ENCODE data around the gene DGLUCY.
"Not testable (repeated sequence)": the region's sequence is repeated elsewhere in the genome, so short reads cannot be mapped to it uniquely, and the experiment has no call there.

DGLUCY gene

GRCh38 chr14:91139776-91140175, 25.9 kb downstream of the DGLUCY start:
- no peak for DNase-seq

GRCh38 chr14:91140672-91141071, 26.8 kb downstream of the DGLUCY start:
- peak in 1 of 2 experiments; percentile 18 for DNase-seq

- peak in 1 of 2 experiments; percentile 14 for DNase-seq
Observed at GRCh38 chr14:91142214-91142668, 28.4 kb downstream of the DGLUCY start.

- no peak for DNase-seq
Observed at GRCh38 chr14:91143862-91144261, 30.0 kb downstream of the DGLUCY start.

GRCh38 chr14:91144425-91145145, 30.7 kb downstream of the DGLUCY start:
- DNase-seq = no peak

- no peak for DNase-seq
Observed at GRCh38 chr14:91145391-91146160, 31.7 kb downstream of the DGLUCY start.

GRCh38 chr14:91146661-91147060, 32.8 kb downstream of the DGLUCY start:
- no peak for DNase-seq

GRCh38 chr14:91149462-91149861, 35.6 kb downstream of the DGLUCY start:
- no peak for DNase-seq

GRCh38 chr14:91152499-91152898, 38.6 kb downstream of the DGLUCY start:
- DNase-seq = no peak

- DNase-seq = no peak
Observed at GRCh38 chr14:91153360-91153759, 39.5 kb downstream of the DGLUCY start.

GRCh38 chr14:91154851-91155625, 41.2 kb downstream of the DGLUCY start:
- DNase-seq = peak in 1 of 2 experiments; percentile 8

- DNase-seq = no peak
Observed at GRCh38 chr14:91155626-91156089, 41.8 kb downstream of the DGLUCY start.

- DNase-seq = not testable (repeated sequence)
Observed at GRCh38 chr14:91156142-91156666, 42.3 kb downstream of the DGLUCY start.

- DNase-seq = not testable (repeated sequence)
Observed at GRCh38 chr14:91156877-91157276, 43.0 kb downstream of the DGLUCY start.

GRCh38 chr14:91158091-91158790, 44.4 kb downstream of the DGLUCY start:
- DNase-seq = no peak

- no peak for DNase-seq
Observed at GRCh38 chr14:91159182-91159581, 45.3 kb downstream of the DGLUCY start.

- DNase-seq = no peak
Observed at GRCh38 chr14:91159906-91160305, 46.0 kb downstream of the DGLUCY start.

- DNase-seq = no peak
Observed at GRCh38 chr14:91163316-91163715, 49.4 kb downstream of the DGLUCY start.

GRCh38 chr14:91164676-91165075, 50.8 kb downstream of the DGLUCY start:
- DNase-seq = no peak

GRCh38 chr14:91167380-91167770, 53.5 kb downstream of the DGLUCY start:
- no peak for DNase-seq

GRCh38 chr14:91169951-91170350, 56.1 kb downstream of the DGLUCY start:
- DNase-seq = no peak

- no peak for DNase-seq
Observed at GRCh38 chr14:91170504-91171121, 56.7 kb downstream of the DGLUCY start.

Data from activated CD4-positive, alpha-beta T cell treated with anti-CD3 and anti-CD28 coated beads, Interleukin-2, amount 50 U/mL, for 48 hours (primary cell).